GM12891 (cell line): ENCODE data around the gene GMDS.

Experiments used
- PAX5 ChIP-seq: IDR thresholded peaks from 2 replicates; pipeline ENCODE4 v1.6.1; 2011; ENCODE audit warnings: low read length, moderate library complexity, mild to moderate bottlenecking; ENCODE audit not compliant: insufficient read depth, severe bottlenecking
- POLR2A ChIP-seq: IDR thresholded peaks from 2 replicates; pipeline ENCODE4 v1.6.1; 2011; ENCODE audit warnings: low read depth, low read length, control low read depth
- POLR2AphosphoS5 ChIP-seq: IDR thresholded peaks from 2 replicates; pipeline ENCODE4 v1.6.1; 2011; ENCODE audit warnings: low read depth, low read length, control low read depth
- POU2F2 ChIP-seq: IDR thresholded peaks from 2 replicates; pipeline ENCODE4 v1.6.1; 2011; ENCODE audit warnings: low read depth, mild to moderate bottlenecking, control low read depth, low read length, moderate library complexity
- SPI1 ChIP-seq: IDR thresholded peaks from 2 replicates; pipeline ENCODE4 v1.6.1; 2011; ENCODE audit warnings: low read depth, low read length, control low read depth
- TAF1 ChIP-seq: IDR thresholded peaks from 2 replicates; pipeline ENCODE4 v1.6.1; 2011; ENCODE audit warnings: low read depth, low read length, control low read depth

GRCh38 chr6:1724124-1724523 lies 521.3 kb downstream of the GMDS start:
- TF ChIP-seq POLR2A (no peak), POLR2AphosphoS5 (no peak), TAF1 (no peak), SPI1 (no peak), POU2F2 (no peak), PAX5 (no peak)
